K562 (cell line): Measurements from ENCODE around the gene MED15. TPM values are rescaled to one million over a fixed set of nuclear protein-coding genes. Genes with fewer than 3 reads are reported as not detected.
A peak's percentile ranks its signal among the peaks of the same experiment; 100 is the strongest.

ENCODE experiments used
- BHLHE40 ChIP-seq: IDR thresholded peaks from 2 replicates; pipeline ENCODE4 v1.6.1; 2011; ENCODE audit warnings: low read length, improper control_type of control experiment
- CEBPG ChIP-seq, 3 experiments: fragments of 200-800 bp in 1 of 3; sonication (Bioruptor generic) in 1 of 3; sonication (generic) in 1 of 3; formaldehyde crosslinking in 1 of 3; IDR thresholded peaks in 2 of 3; conservative IDR thresholded peaks in 1 of 3; 2 replicates each; pipeline versions ENCODE4 v1.6.1 to v1.8.0; 2016 to 2022; ENCODE audit warnings: missing compliant biosample characterization in 2 of 3, missing genetic modification characterization in 2 of 3, mild to moderate bottlenecking in 1 of 3, missing genetic modification reagents in 1 of 3
- FOS ChIP-seq: IDR thresholded peaks from 3 replicates; pipeline ENCODE4 v1.6.1; 2011; ENCODE audit not compliant: insufficient read length; ENCODE audit errors: extremely low read depth
- GATA2 ChIP-seq: sonication (generic); formaldehyde crosslinking; IDR thresholded peaks from 2 replicates; pipeline ENCODE4 v1.4.0; 2020; ENCODE audit warnings: mild to moderate bottlenecking, missing genetic modification reagents
- KLF10 ChIP-seq: fragments of 250-450 bp; sonication (Bioruptor Pico); IDR thresholded peaks from 2 replicates; pipeline ENCODE4 v1.6.1; 2021; ENCODE audit warnings: matching md5 sums
- MYNN ChIP-seq, 2 experiments: sonication (generic); formaldehyde crosslinking in 1 of 2; IDR thresholded peaks; 2 replicates each; pipeline versions ENCODE4 v1.5.0 to v1.6.1; 2016 to 2020; ENCODE audit warnings: antibody characterized with exemption in 1 of 2, missing genetic modification reagents in 1 of 2
- PTBP1 ChIP-seq: fragments of 200-400 bp; formaldehyde crosslinking; IDR thresholded peaks from 2 replicates; pipeline ENCODE4 v1.6.1; 2017; ENCODE audit warnings: low read depth, low read length
- PTRF ChIP-seq: fragments of 450-650 bp; IDR thresholded peaks from 2 replicates; pipeline ENCODE4 v1.6.1; 2016; ENCODE audit warnings: mild to moderate bottlenecking, missing genetic modification characterization, missing compliant biosample characterization
- RUNX1 ChIP-seq: sonication (generic); IDR thresholded peaks from 2 replicates; pipeline ENCODE4 v1.6.1; 2016; ENCODE audit warnings: antibody characterized with exemption, low read depth
- SREBF2 ChIP-seq: sonication (generic); formaldehyde crosslinking; IDR thresholded peaks from 2 replicates; pipeline ENCODE4 v1.4.0; 2020; ENCODE audit warnings: mild to moderate bottlenecking, missing genetic modification reagents
- TCF7 ChIP-seq: sonication (generic); IDR thresholded peaks from 2 replicates; pipeline ENCODE4 v1.6.1; 2016; ENCODE audit warnings: antibody characterized with exemption, borderline replicate concordance
- TRIM24 ChIP-seq, 2 experiments: fragments of 450-650 bp; IDR thresholded peaks; 2 replicates each; pipeline ENCODE4 v1.6.1; 2016
- TSC22D4 ChIP-seq: fragments of 450-650 bp; IDR thresholded peaks from 2 replicates; pipeline ENCODE4 v1.6.1; 2016; ENCODE audit warnings: missing genetic modification characterization, missing biosample characterization, control low read depth
- WHSC1 ChIP-seq: IDR thresholded peaks from one replicate; pipeline ENCODE4 v1.6.1; 2012; ENCODE audit warnings: low read length, control low read depth, inconsistent platforms
- ZNF354B ChIP-seq: fragments of 250-450 bp; sonication (Bioruptor Pico); IDR thresholded peaks from 2 replicates; pipeline ENCODE4 v1.4.0; 2020
- polyA plus RNA-seq, 8 experiments: library from polyadenylated mRNA; depleted of rRNA in 4 of 8; stranded (reverse) in 5 of 8; unstranded in 3 of 8; fragments of >200 nt; fragmentation: Nextera tagmentation in 2 of 8; fragmentation: Illumina TruSeq in 1 of 8; extraction: Ambion mirVana in 2 of 8; extraction: Trizol in 1 of 8; gene quantifications; 2 replicates each; pipeline versions ENCODE4 v1.2.1 to v1.2.3, GENCODE V29; 2011 to 2014; ENCODE audit warnings: inconsistent platforms in 1 of 8, missing spikeins in 1 of 8
- total RNA-seq, 7 experiments: library from RNA; depleted of rRNA in 6 of 7; stranded (reverse); fragments of >200 nt in 6 of 7; fragmentation: Illumina TruSeq in 2 of 7; extraction: Trizol in 2 of 7; gene quantifications; 2 replicates each; pipeline versions ENCODE4 v1.2.1 to v1.2.3, GENCODE V29; 2011 to 2021; ENCODE audit warnings: low replicate concordance in 1 of 7
- TF ChIP-seq, protein P1 (sequence below), 3 experiments: IDR thresholded peaks in 2 of 3; conservative IDR thresholded peaks in 1 of 3; 2 replicates each; pipeline ENCODE4 v1.5.1; 2011 to 2012; ENCODE audit warnings: low read length in 3 of 3, mild to moderate bottlenecking in 3 of 3, control low read depth in 2 of 3, improper control_type of control experiment in 1 of 3, inconsistent platforms in 1 of 3, low read depth in 1 of 3, mixed read lengths in 1 of 3, moderate library complexity in 1 of 3; ENCODE audit not compliant: insufficient read depth in 2 of 3
- TF ChIP-seq, protein P2 (sequence below), 2 experiments: fragments of 450-650 bp; conservative IDR thresholded peaks; 2 replicates each; pipeline ENCODE4 v1.6.1; 2017; ENCODE audit warnings: mild to moderate bottlenecking in 2 of 2, moderate library complexity in 2 of 2
- TF ChIP-seq, protein P3 (sequence below): sonication (generic); formaldehyde crosslinking; IDR thresholded peaks from 2 replicates; pipeline ENCODE4 v1.8.0; 2022; ENCODE audit warnings: missing genetic modification reagents, mild to moderate bottlenecking, moderate library complexity, borderline replicate concordance
- TF ChIP-seq, protein P4 (sequence below): sonication (generic); formaldehyde crosslinking; IDR thresholded peaks from 2 replicates; pipeline ENCODE4 v1.8.1; 2023; ENCODE audit warnings: missing genetic modification reagents, mild to moderate bottlenecking, borderline replicate concordance
- TF ChIP-seq, protein P5 (sequence below): fragments of 250-450 bp; sonication (Bioruptor Pico); IDR thresholded peaks from 2 replicates; pipeline ENCODE4 v1.6.1; 2021; ENCODE audit warnings: mild to moderate bottlenecking

Gene MED15
- total and polyA plus RNA-seq, 9 of the 15 experiments (the other 6 are each of a cell fraction or from before 2014, with no cell fraction given) = 4.0 to 271 (median 60.1) TPM

DNA sequence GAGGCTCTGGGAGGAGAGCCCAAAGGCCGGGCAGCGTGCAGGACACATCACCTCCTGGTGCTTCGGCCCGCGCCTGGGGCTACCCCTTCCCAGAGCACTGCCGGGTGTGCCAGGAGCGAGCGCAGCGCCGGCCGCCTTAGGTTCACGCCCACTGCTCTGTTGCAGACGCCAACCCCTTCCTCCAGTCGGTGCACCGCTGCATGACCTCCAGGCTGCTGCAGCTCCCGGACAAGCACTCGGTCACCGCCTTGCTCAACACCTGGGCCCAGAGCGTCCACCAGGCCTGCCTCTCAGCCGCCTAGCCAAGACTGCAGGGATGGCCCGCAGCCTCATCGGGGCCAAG, 79.0 kb downstream of the MED15 start (continued):
- TF ChIP-seq, protein P1, sequence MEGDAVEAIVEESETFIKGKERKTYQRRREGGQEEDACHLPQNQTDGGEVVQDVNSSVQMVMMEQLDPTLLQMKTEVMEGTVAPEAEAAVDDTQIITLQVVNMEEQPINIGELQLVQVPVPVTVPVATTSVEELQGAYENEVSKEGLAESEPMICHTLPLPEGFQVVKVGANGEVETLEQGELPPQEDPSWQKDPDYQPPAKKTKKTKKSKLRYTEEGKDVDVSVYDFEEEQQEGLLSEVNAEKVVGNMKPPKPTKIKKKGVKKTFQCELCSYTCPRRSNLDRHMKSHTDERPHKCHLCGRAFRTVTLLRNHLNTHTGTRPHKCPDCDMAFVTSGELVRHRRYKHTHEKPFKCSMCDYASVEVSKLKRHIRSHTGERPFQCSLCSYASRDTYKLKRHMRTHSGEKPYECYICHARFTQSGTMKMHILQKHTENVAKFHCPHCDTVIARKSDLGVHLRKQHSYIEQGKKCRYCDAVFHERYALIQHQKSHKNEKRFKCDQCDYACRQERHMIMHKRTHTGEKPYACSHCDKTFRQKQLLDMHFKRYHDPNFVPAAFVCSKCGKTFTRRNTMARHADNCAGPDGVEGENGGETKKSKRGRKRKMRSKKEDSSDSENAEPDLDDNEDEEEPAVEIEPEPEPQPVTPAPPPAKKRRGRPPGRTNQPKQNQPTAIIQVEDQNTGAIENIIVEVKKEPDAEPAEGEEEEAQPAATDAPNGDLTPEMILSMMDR (IDR thresholded peaks at IDR 0.05 in 2 of 3, conservative IDR thresholded peaks at IDR 0.05 in 1 of 3; ENCODE audit: insufficient read depth in 2 of 3, low read depth in 1 of 3, low read length in 3 of 3) = no peak
- TF ChIP-seq WHSC1 (peak; percentile 94), RUNX1 (no peak), GATA2 (CRISPR knock-in tag) (no peak; the same call in 1 of the 2 replicates), PTBP1 (no peak), TSC22D4 (no peak), SREBF2 (no peak), PTRF (tag) (no peak), TCF7 (0 out of 2 replicates have a peak, but pooled peaks have one; percentile 39), ZNF354B (CRISPR knock-in tag) (no peak), TRIM24 (IDR thresholded peaks at IDR 0.05) (no peak), KLF10 (CRISPR knock-in tag) (no peak), CEBPG (CRISPR knock-in tag; IDR thresholded peaks at IDR 0.05) (no peak), CEBPG (tag; conservative IDR thresholded peaks at IDR 0.05 in 1 of 2, IDR thresholded peaks at IDR 0.05 in 1 of 2) (no peak), MYNN (IDR thresholded peaks at IDR 0.05) (no peak), MYNN (CRISPR knock-in tag; IDR thresholded peaks at IDR 0.05) (0 out of 2 replicates have a peak, but pooled peaks have one; percentile 6), FOS (no peak), BHLHE40 (no peak)
- TF ChIP-seq, protein P2, sequence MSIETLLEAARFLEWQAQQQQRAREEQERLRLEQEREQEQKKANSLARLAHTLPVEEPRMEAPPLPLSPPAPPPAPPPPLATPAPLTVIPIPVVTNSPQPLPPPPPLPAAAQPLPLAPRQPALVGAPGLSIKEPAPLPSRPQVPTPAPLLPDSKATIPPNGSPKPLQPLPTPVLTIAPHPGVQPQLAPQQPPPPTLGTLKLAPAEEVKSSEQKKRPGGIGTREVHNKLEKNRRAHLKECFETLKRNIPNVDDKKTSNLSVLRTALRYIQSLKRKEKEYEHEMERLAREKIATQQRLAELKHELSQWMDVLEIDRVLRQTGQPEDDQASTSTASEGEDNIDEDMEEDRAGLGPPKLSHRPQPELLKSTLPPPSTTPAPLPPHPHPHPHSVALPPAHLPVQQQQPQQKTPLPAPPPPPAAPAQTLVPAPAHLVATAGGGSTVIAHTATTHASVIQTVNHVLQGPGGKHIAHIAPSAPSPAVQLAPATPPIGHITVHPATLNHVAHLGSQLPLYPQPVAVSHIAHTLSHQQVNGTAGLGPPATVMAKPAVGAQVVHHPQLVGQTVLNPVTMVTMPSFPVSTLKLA (conservative IDR thresholded peaks at IDR 0.05) = no peak
- TF ChIP-seq, protein P3, sequence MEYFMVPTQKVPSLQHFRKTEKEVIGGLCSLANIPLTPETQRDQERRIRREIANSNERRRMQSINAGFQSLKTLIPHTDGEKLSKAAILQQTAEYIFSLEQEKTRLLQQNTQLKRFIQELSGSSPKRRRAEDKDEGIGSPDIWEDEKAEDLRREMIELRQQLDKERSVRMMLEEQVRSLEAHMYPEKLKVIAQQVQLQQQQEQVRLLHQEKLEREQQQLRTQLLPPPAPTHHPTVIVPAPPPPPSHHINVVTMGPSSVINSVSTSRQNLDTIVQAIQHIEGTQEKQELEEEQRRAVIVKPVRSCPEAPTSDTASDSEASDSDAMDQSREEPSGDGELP = peak; percentile 26; the same call in 1 of the 2 replicates
- TF ChIP-seq, protein P4, sequence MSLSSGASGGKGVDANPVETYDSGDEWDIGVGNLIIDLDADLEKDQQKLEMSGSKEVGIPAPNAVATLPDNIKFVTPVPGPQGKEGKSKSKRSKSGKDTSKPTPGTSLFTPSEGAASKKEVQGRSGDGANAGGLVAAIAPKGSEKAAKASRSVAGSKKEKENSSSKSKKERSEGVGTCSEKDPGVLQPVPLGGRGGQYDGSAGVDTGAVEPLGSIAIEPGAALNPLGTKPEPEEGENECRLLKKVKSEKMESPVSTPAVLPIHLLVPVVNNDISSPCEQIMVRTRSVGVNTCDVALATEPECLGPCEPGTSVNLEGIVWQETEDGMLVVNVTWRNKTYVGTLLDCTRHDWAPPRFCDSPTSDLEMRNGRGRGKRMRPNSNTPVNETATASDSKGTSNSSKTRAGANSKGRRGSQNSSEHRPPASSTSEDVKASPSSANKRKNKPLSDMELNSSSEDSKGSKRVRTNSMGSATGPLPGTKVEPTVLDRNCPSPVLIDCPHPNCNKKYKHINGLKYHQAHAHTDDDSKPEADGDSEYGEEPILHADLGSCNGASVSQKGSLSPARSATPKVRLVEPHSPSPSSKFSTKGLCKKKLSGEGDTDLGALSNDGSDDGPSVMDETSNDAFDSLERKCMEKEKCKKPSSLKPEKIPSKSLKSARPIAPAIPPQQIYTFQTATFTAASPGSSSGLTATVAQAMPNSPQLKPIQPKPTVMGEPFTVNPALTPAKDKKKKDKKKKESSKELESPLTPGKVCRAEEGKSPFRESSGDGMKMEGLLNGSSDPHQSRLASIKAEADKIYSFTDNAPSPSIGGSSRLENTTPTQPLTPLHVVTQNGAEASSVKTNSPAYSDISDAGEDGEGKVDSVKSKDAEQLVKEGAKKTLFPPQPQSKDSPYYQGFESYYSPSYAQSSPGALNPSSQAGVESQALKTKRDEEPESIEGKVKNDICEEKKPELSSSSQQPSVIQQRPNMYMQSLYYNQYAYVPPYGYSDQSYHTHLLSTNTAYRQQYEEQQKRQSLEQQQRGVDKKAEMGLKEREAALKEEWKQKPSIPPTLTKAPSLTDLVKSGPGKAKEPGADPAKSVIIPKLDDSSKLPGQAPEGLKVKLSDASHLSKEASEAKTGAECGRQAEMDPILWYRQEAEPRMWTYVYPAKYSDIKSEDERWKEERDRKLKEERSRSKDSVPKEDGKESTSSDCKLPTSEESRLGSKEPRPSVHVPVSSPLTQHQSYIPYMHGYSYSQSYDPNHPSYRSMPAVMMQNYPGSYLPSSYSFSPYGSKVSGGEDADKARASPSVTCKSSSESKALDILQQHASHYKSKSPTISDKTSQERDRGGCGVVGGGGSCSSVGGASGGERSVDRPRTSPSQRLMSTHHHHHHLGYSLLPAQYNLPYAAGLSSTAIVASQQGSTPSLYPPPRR (CRISPR knock-in tag) = no peak
- TF ChIP-seq, protein P5, sequence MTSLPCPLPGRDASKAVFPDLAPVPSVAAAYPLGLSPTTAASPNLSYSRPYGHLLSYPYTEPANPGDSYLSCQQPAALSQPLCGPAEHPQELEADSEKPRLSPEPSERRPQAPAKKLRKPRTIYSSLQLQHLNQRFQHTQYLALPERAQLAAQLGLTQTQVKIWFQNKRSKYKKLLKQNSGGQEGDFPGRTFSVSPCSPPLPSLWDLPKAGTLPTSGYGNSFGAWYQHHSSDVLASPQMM (CRISPR knock-in tag) = no peak
